Endothelial cell of umbilical vein (primary cell): ENCODE measurements around the gene PLEKHG1.

ENCODE experiments used
- CTCF ChIP-seq, 2 donors: IDR thresholded peaks; 1 replicate in 1 of 2; 2 replicates in 1 of 2; pipeline ENCODE4 v1.5.1; 2011; ENCODE audit warnings: low read length in 2 of 2, mild to moderate bottlenecking in 2 of 2, moderate library complexity in 2 of 2, control low read depth in 1 of 2, inconsistent platforms in 1 of 2, low read depth in 1 of 2; ENCODE audit not compliant: insufficient read depth in 1 of 2; ENCODE audit errors: extremely low read depth in 1 of 2
- EZH2 ChIP-seq: IDR thresholded peaks from 2 replicates; pipeline ENCODE4 v1.6.1; 2012; ENCODE audit warnings: borderline replicate concordance, low read depth, mild to moderate bottlenecking, moderate library complexity, low read length, inconsistent platforms; ENCODE audit not compliant: severe bottlenecking
- MYC ChIP-seq: IDR thresholded peaks from one replicate; pipeline ENCODE4 v1.6.1; 2011; ENCODE audit warnings: mild to moderate bottlenecking, low read depth, low read length
- POLR2A ChIP-seq: IDR thresholded peaks from 2 replicates; pipeline ENCODE4 v1.6.1; 2012; ENCODE audit warnings: low read depth, mild to moderate bottlenecking, control low read depth, low read length

- no peak for TF ChIP-seq CTCF (IDR thresholded peaks at IDR 0.05; ENCODE audit: extremely low read depth in 1 of 2, insufficient read depth in 1 of 2, low read depth in 1 of 2, low read length in 2 of 2)
- TF ChIP-seq POLR2A: no peak
- TF ChIP-seq EZH2: no peak
- no peak for TF ChIP-seq MYC
Observed at GRCh38 chr6:150622941-150623874, 23.5 kb downstream of the PLEKHG1 start.
